Measurements from ENCODE around the gene SENP1.

Gene SENP1

DNA sequence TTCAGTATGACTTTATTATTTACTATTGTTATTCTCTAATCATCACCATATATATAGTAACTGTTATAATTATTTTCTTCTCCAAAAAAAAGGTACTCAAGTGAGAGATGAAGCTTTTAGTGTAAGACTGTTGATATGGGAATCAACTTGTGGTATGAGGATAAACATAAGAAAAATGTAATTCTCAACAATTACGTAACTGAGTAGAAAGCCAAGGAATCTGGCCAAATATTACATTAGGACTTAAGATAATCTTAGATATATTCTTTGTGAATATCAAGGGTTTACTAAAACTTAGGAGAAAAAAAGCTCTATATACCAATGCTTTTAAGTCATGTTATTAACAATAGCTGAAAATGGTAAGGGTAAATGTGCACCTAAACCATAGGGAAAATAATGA is 13.3 kb downstream of the SENP1 start:
- TF ChIP-seq, protein P1, sequence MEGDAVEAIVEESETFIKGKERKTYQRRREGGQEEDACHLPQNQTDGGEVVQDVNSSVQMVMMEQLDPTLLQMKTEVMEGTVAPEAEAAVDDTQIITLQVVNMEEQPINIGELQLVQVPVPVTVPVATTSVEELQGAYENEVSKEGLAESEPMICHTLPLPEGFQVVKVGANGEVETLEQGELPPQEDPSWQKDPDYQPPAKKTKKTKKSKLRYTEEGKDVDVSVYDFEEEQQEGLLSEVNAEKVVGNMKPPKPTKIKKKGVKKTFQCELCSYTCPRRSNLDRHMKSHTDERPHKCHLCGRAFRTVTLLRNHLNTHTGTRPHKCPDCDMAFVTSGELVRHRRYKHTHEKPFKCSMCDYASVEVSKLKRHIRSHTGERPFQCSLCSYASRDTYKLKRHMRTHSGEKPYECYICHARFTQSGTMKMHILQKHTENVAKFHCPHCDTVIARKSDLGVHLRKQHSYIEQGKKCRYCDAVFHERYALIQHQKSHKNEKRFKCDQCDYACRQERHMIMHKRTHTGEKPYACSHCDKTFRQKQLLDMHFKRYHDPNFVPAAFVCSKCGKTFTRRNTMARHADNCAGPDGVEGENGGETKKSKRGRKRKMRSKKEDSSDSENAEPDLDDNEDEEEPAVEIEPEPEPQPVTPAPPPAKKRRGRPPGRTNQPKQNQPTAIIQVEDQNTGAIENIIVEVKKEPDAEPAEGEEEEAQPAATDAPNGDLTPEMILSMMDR (IDR thresholded peaks at IDR 0.05; ENCODE audit: control insufficient read depth, insufficient read depth, low read depth, low read length, missing control alignments), result no peak
- no peak for DNase-seq (ENCODE audit: low read depth)
- H3K4me3 ChIP-seq (ENCODE audit: control insufficient read depth, low read depth, low read length), result no peak overlapping the region

DNA sequence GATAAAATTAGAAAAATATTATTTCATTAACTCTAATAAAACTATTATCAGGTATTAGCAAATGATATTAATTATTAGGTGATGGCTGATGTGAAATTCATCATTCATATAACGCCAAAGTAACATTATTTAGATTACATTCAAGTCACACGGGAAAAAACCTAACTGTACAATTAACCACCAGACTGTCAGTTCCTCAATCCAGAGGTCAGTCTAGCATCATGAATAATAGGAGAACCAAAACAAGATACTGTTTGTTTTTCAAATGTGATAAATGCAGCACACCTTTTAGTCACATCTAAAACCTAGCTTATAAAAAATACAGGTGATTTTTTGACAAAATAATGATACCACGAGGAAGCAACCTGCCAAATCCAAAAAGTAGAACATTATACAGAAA is 19.6 kb downstream of the SENP1 start:
- DNase-seq (ENCODE audit: low read depth), result no peak
- H3K4me3 ChIP-seq (ENCODE audit: control insufficient read depth, low read depth, low read length), result no peak overlapping the region
- TF ChIP-seq, protein P1 (IDR thresholded peaks at IDR 0.05; ENCODE audit: control insufficient read depth, insufficient read depth, low read depth, low read length, missing control alignments), result no peak

DNA sequence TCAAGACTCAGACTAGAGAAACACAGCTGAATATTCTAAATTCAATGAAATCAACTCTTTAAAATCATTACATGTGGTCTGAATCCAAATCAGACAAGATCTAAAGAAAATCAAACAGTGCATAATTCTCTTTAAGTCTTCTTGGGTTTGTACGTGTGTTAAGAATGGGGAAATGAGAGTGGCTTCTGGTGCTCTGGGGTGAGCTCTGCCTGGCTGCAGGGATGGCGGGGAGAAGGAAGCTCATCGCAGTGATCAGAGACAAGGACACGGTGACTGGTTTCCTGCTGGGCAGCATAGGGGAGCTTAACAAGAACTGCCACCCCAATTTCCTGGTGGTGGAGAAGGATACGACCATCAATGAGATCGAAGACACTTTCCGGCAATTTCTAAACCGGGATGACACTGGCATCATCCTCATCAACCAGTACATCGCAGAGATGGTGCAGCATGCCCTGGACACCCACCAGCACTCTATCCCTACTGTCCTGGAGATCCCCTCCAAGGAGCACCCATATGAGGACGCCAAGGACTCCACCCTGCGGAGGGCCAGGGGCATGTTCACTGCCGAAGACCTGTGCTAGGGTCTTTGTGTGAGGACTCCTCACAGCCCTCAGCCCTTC is 20.9 kb downstream of the SENP1 start:
- no peak overlapping the region for H3K4me3 ChIP-seq (ENCODE audit: control insufficient read depth, low read depth, low read length)
- TF ChIP-seq, protein P1 (IDR thresholded peaks at IDR 0.05; ENCODE audit: control insufficient read depth, insufficient read depth, low read depth, low read length, missing control alignments), result no peak

DNA sequence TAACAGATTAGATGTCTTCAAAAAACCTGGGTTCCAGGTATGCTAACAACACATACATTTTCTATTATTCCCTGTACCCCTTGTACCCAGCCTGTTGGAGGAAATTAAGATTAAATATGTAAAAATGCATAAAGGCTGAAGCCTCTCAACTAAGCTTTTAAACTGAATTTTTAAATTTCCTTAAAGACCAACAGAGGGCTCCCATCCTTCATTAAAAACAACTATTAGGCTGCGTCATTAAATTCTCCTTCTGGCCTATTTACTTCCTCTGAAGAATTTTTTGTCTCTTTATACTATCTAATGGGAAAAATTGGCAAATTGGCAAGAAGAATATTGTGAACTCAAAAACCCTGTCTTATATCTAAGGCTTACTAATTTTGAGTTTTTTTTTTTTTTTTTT is 21.8 kb downstream of the SENP1 start:
- no peak for DNase-seq (ENCODE audit: low read depth)
- TF ChIP-seq, protein P1 (IDR thresholded peaks at IDR 0.05; ENCODE audit: control insufficient read depth, insufficient read depth, low read depth, low read length, missing control alignments), result peak; percentile 18
- H3K4me3 ChIP-seq (ENCODE audit: control insufficient read depth, low read depth, low read length), result no peak overlapping the region

More for the DNA sequence above, 20.9 kb downstream of the SENP1 start:
- no peak for DNase-seq (ENCODE audit: low read depth)

DNA sequence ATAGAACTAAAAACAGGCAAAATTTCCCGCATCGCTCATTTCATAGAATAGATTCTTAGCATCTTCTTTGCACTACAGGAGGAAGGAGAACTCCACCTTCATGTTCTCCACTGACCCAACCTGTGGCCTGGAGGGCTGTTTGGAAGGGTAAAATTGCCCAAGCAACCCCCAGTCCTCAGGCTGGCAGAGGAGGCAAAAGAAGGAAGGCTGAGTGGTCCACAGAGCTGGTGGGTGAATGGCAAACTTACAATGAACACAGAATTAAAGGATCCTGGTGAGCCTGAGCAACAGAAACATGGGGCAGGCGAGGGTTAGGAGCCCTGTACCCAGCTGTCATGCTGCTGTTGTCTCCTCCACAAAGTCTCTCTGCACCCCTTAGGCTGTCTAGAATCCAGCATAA is 25.1 kb downstream of the SENP1 start:
- TF ChIP-seq, protein P1 (IDR thresholded peaks at IDR 0.05; ENCODE audit: control insufficient read depth, insufficient read depth, low read depth, low read length, missing control alignments), result no peak
- DNase-seq (ENCODE audit: low read depth), result no peak
- no peak overlapping the region for H3K4me3 ChIP-seq (ENCODE audit: control insufficient read depth, low read depth, low read length)

DNA sequence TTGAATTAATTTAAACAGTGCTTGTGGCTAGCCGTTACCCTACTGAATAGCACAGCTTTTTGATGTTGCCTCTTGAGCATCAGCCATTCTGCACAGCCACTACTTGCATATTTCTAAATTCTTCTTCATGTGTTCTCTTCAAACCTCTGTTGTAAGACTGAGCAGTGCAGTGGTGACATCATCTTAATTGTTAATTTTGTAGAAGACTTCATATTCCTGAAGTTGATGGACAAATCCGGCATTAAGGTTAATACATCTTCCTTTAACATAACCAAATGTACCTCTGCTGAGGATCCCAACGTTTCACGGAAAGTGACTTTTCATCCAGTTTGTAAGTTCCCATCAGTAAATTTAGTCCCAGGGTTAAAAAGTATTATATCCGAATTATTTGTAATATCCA is 25.6 kb downstream of the SENP1 start:
- no peak for DNase-seq (ENCODE audit: low read depth)
- TF ChIP-seq, protein P1 (IDR thresholded peaks at IDR 0.05; ENCODE audit: control insufficient read depth, insufficient read depth, low read depth, low read length, missing control alignments), result no peak
- H3K4me3 ChIP-seq (ENCODE audit: control insufficient read depth, low read depth, low read length), result no peak overlapping the region
